Measurements from ENCODE around the gene TFAP2E. TPM values are rescaled to one million over a fixed set of nuclear protein-coding genes. Genes with fewer than 3 reads are reported as not detected.

Gene TFAP2E
- total RNA-seq, 2 experiments from 2014 or later, result 0.86 to 1.2 TPM

DNA sequence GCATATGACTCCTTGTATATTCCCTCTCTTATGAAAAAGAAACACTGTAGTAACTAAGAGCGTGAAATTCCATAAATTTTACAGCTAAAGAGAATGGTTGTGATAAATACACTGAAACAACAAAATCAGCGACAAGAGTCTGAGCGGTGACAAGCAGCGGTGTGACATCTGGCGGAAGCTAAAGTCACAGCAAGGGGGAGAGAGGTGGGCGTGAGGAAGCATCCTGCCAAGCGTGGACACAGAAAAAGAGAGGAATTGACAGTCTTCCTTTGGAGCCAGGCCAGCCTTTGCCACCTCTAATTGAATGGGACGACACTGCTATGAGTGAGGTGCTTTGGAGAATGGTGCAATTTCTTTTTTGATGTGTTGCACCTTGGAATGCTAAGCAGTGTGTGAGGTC, 42.3 kb downstream of the TFAP2E start:
- CTCF ChIA-PET, result no interaction called here
- POLR2A ChIA-PET, result no interaction called here

DNA sequence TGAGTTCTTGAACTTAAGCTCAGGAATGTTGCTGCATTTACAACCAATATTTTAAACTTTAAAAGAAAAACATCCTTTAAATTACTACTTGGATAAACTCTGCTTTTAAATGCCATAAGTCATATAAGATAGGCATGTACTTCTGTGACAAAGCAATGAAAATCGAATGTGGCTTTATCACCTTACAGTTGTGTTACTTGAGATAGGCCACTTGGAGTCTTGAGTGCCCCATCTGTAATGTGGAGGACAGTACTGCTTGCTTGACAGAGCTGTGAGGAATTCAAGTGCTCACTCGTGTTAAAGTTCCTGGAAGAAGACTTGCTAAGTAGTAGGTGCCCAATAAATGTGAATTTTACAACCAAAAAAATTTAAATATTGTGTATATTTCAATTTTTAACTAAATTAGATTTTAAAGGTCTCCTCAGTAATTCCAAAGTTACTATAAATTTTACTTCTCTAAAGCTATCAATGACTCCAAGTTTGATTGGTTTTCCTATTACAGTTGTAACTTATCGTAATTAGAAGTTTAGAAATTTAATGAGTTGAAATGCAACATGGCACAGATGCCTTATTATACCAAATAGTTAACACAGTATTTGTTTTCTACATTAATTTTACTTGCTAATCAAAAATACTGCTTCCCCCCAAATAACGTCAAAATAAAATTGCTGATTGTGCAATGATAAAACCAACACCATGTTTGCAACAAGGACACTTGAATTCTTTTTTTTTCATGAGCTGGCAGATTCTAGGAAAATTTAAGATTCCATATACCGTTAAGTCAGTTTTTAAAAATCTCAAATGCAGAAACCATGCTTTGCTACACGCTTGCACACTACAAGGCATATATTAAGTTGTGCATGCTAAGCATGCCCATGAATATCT, 46.4 kb downstream of the TFAP2E start:
- POLR2A ChIA-PET, result interaction anchor here (0.7 kb wide), 1 partner anchor 1076 kb away, joined by 5 read pairs; no protein-coding TSS in a partner anchor
- CTCF ChIA-PET, result interaction anchor here (1.6 to 2.0 kb wide), 2 partner anchors 11 to 96 kb away, joined by 4 read pairs; no protein-coding TSS in a partner anchor

DNA sequence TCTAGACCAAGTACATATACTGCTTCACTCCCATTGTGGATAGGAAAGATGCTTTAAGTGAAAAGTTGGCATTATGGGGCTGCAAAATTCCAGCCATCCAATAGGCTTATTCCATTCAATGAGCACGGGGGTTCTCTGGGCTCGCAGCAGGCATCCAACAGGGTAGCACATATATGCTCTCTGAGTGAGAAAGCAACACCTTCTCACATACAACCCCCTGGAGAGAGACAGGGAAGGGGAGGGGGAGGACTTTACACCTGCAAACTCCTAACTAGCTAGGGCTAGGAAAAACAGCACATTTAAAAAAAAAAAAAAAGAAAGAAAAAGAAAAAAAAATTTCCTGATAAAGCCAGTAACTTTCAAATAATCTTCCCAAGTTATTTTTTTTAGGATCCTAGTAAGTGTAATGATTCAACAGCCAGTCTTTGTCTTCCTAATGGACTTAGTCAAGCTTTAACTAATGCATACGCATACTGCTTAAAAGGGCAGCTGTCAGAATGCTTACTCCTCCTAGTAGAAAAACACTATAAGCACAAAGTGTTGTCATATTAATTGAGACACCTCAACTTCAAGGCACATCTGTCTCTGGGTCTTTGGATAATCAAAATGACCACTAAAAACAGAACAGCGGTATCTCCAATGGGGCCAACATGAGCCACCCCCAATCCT, 49.5 kb downstream of the TFAP2E start:
- CTCF ChIA-PET, result interaction anchor here (0.8 kb wide), 1 partner anchor 31 kb away, joined by 3 read pairs; no protein-coding TSS in a partner anchor
- POLR2A ChIA-PET, result no interaction called here

DNA sequence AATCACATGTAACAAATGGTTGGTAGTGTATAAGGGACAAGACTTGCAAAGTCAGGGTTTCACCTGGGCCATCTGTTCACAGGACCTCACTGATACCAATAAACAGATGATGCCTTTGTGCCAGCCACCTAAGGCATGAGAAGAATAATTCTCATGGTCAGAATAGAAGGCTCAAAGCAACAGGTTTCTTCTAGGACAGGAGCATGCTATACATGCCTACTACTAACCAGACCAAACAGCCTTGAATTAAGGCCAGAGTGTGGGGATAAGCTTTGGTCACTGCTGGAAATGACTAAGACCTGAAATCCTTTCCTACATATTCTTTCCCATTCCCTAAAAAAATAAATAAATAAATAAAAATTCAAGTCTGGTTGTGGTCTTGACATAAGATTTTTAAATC, 50.7 kb downstream of the TFAP2E start:
- ChIA-PET CTCF (no interaction called here), POLR2A (no interaction called here)

DNA sequence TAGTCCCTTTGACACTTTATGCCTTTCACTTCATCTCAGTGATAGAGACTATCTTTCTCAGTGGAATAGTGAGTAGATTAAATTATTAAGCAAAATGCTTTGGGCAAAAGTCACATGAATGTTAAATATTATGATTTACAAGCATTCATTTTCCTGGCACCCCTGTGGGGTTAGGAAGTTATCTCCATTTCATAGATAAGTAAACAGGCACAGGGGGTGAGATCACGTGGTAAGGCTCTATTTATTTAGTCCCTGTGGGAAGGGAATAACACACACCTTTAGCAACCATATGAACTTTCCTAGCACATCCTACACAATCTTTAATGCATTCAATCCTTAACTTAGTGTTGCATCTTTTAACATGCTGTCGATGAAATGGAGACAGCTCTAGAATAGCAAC, 55.9 kb downstream of the TFAP2E start:
- ChIA-PET CTCF (no interaction called here), POLR2A (interaction anchor here (0.5 kb wide), 1 partner anchor 140 kb away, joined by 3 read pairs; no protein-coding TSS in a partner anchor)

DNA sequence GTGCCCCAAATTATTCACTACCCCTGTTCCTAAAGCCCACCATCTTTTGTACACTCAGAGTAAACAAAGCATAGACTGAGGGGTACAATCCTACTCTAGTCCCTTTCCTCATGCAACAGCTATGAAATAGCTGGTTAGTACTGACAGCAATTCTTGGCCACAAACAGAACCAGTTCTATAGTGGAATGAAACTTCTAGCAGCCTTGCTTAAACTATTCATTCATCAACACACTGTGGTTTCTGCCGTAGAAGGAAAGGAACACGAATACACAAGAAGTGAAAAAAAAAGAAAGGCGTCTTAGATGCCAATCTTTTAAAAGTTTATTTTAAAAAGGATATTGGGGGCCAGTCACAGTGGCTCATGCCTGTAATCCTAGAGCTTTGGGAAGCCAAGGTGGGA, 58.3 kb downstream of the TFAP2E start:
- ChIA-PET CTCF (interaction anchor here (0.8 kb wide), 1 partner anchor 67 kb away, joined by 3 read pairs; no protein-coding TSS in a partner anchor), POLR2A (no interaction called here)

DNA sequence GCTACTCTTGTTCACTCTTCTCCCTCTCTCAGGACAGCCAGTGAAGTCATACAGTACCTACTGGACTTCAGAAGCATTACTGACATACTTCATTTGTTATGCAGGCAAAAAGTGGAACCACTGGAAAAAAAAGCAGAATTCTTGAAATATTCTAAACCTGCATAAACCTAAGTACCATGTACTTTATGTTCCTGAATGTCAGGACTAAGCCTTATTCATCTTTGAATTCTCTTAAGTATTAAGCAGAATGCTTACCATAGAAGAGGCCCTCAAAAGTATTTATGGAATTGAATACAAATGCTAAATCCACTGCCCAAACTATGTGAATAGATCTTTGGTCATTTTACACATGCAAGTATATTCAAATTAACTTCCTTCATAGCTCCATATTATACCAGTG, 60.4 kb downstream of the TFAP2E start:
- ChIA-PET CTCF (no interaction called here), POLR2A (no interaction called here)

DNA sequence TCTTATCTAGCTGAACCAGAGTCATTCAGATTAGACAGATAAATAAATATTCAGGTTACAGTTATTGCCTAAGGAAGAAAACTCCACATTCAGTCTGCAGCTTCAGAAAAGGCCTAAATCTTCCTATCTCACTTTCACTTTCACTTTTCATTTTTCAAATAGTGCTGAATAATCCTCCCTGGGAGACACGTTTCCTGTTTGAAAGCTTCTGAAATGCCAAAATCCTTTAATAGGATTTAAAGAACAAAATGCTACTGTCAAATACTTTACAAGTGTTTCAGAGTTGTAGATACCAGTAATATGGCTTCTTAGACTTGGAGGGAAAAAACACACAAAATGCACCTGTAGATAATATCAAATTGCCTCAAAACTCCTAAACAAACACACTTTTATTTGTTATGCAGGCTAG, 64.3 kb downstream of the TFAP2E start:
- POLR2A ChIA-PET, result no interaction called here
- CTCF ChIA-PET, result interaction anchor here (0.7 to 0.9 kb wide), 2 partner anchors 78 to 132 kb away, joined by 3 read pairs; partner anchors contain the start of gene CLSPN

DNA sequence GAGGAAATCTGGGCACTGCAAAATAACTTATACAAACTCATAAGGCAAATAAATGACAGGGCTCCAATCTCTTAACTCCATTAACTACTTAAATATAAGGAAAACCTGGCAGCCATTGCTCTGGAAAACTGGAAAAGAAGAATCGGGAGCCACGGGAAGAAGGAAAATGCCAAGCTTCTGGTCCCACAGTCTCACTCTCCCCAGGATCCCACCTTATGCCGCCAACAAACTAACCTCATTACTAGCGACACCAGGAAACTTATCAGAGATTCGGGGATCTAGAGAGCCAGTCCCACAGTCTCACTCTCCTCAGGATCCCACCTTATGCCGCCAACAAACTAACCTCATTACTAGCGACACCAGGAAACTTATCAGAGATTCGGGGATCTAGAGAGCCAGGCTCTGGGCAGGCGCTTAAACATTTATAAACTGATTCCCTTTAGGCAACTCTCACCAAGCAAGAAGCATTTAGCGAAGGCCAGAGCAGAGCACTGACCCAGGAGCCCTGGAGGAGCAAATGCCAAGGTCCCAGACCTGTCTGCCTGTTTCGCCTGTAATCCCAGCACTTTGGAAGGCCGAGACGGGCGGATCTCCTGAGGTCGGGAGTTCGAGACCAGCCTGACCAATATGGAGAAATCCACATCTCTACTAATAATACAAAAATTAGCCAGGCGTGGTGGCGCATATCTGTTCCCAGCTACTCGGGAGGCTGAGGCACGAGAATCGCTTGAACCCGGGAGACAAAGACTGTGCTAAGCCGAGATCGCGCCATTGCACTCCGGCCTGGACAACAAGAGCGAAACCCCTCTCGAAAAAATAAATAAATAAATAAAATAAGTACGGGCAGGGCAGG, 67.5 kb downstream of the TFAP2E start:
- POLR2A ChIA-PET, result no interaction called here
- CTCF ChIA-PET, result interaction anchor here (0.6 to 1.6 kb wide), 2 partner anchors 75 to 232 kb away, joined by 3 read pairs; no protein-coding TSS in a partner anchor

DNA sequence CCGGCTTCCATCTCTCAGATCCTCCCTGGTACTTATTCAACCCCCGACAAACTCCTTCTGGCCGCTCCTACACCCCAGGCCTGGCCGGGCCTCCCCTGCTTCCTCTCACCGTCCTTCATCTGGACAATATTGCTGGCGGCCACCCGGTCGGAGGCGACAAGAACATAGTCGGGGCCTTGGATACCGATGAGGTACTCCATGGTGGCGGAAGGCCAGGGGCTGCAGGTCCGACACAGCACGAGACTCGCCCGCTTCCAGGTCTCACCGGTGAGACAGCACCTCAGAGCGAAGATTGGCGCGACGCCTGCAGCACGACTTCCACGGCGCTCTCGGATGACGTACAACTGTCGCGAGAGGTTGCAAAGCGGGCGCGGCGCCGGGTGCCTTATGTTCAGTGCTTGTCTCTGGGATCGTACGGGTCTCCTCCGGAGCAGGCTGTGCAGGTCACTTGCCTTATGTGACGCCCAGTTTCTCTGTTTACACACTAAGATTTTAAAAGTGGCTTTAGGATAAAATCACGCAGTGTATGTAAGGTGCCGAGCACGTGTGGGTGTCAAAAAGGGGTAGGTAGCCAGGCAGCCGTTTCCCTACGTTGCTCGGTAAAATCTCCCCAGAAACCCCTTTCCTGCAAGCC, 68.2 kb downstream of the TFAP2E start, which contains the start of gene PSMB2:
Gene PSMB2, minus strand, starts transcription at position 294 of the 634 bp plus-strand sequence. Its CDS starts 94 bp downstream, at position 200.
- ChIA-PET CTCF (interaction anchor here (0.7 kb wide), 1 partner anchor 210 kb away, joined by 7 read pairs; no protein-coding TSS in a partner anchor), POLR2A (no interaction called here)

DNA sequence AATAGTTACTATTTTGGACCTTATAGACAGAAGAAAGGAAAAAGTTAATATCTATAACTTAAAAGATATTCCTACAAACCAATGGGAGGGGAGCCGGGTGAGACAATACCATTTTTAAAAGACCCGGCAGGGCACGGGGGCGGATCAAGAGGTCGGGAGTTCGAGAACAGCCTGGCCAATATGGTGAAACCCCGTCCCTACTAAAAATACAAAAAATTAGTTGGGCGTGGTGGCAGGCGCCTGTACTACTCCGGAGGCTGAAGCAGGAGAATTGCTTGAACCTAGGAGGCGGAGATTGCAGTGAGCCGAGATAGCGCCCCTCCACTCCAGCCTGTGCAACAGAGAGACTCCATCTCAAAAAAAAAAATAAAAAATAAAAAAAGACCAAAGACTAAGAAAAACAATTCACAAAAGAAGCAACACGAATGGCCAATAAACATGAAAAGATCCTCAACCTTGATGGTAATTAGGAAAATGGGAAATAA, 69.4 kb downstream of the TFAP2E start:
- ChIA-PET CTCF (no interaction called here), POLR2A (interaction anchor here (0.7 kb wide), 3 partner anchors 24 to 415 kb away, joined by 3 to 5 read pairs (median 3); no protein-coding TSS in a partner anchor)

DNA sequence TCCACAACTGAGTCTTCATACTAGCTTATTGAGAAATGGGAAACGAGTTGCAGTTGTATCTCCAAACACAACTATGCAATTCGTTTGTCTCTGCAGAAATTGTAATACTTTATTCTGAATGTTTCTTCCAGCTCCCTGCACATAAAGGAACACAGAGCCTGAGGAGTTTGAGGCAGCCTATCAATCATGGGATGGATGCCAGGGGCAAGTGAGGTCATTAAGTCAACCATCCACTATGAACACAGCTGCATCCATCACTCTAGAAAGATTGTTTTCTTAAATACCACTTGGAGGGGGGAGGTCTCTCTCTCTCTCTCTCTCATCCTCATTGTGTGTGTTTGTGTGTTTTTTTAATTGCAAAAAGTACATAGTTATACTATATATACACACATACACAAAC, 71.1 kb downstream of the TFAP2E start:
- ChIA-PET POLR2A (interaction anchor here (1.0 kb wide), 1 partner anchor 125 kb away, joined by 3 read pairs; the partner anchor contains the start of gene CLSPN), CTCF (no interaction called here)

Other genes with a start within 250 kb of the TFAP2E start
- gene KIAA0319L, start 15.9 kb upstream of the TFAP2E start, total RNA-seq, result 10 to 100 TPM; 22.6 to 27.0 TPM
- 10 to 100 TPM; 42.8 to 44.0 TPM for gene NCDN, start 15.5 kb upstream of the TFAP2E start, total RNA-seq
- 100 to 1,000 TPM; 123 to 131 TPM for gene PSMB2, start 68.2 kb downstream of the TFAP2E start, total RNA-seq
- gene C1orf216, start 145.6 kb downstream of the TFAP2E start, total RNA-seq, result 10 to 100 TPM; 20.1 to 20.4 TPM
- 10 to 100 TPM; 86.3 to 87.5 TPM for gene CLSPN, start 196.7 kb downstream of the TFAP2E start, total RNA-seq
- gene AGO4, start 234.7 kb downstream of the TFAP2E start, total RNA-seq, result 1 to 10 TPM; 5.7 to 7.3 TPM